HL-60 (cell line): ENCODE data around the gene ART5.

Experiments used
- CTCF ChIP-seq: IDR thresholded peaks from one replicate; pipeline ENCODE4 v1.5.1; 2011; ENCODE audit warnings: low read length, control low read depth, inconsistent platforms; ENCODE audit not compliant: insufficient read depth
- GABPA ChIP-seq: IDR thresholded peaks from 2 replicates; pipeline ENCODE4 v1.6.1; 2012; ENCODE audit warnings: low read depth

DNA sequence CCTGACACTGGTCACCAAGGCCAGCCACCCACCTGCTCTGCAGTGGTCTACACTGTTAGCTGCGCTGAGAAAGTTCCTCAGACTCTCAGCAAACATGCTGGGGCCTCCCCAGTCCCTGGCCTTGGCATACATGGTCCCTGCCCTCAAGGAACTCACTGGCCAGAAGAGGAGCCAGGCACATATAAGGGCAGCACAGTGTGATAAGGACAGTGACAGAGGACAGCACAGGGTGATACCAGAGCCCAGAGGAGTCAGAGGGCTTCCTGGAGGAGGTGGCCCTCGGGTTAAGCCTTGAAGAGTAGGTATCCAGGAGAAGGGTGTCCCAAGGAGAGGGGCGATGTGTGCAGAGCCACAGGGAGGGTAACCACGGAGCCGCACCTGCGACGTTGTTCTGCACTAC lies 3.8 kb upstream of the ART5 start:
- TF ChIP-seq CTCF = no peak
- no peak for TF ChIP-seq GABPA
